ENCODE measurements around the gene EHF. TPM values are rescaled to one million over a fixed set of nuclear protein-coding genes. Genes with fewer than 3 reads are reported as not detected.

The EHF gene
- polyA plus RNA-seq, 1 of the 3 experiments (the other 2 are of a cell fraction), result not detected

DNA sequence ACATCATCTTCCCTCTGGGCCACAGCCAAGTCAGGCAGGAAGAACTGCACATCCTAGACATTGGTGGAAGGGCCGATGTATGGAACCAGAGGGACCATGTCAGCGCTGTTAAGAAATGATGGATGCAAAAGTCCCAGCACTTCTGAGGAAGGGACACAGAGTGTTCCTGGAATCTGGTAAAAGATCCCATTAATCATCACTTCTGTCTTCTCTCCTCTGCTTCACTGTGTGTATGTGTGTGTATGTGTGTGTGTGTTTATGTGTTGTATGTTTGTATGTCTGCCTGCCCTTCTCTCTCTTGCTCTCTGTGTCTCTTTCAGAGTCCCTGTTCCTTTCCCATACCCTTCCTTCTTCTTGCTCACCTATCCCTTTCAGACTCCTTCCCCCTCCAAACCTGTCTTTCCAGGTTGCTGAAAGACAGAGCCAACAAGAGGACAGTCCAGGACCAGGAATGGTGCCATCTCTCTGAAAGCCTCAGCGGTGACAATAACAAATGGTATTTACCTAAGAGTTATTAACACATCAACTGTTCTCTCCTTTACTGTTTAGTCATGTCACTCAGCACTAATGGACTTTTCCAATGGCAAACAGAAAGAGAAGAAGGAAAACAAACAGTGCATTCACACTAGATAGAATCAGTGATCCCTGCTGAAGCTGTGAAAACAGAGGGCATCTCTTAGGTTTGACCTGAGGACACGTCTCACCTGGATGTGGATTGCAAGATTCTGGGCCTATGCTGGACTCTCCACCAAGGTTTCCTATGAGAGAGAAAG lies 47.1 kb downstream of the EHF start:
- H4K20me1 ChIP-seq (ENCODE audit: insufficient read depth), result no peaks in the 10 kb centered on the region
- no peak overlapping the region for H3K27ac ChIP-seq (ENCODE audit: low read depth in 2 of 2, low read length in 1 of 2)
- POLR2A ChIA-PET, result no interaction called here
- H3K9me2 ChIP-seq, result no peaks in the 10 kb centered on the region
- 39% methylated on average over 4 of the region's 4 CpGs for WGBS (ENCODE audit: low lambda C conversion rate)
- H3K4me3 ChIP-seq (ENCODE audit: low read depth in 2 of 2, low read length in 1 of 2), result no peak overlapping the region
- DNase-seq, result no peak
- peaks cover 5% of the 10 kb centered on the region for H3K27me3 ChIP-seq (ENCODE audit: insufficient read depth)
- no peaks in the 10 kb centered on the region for H3K36me3 ChIP-seq (replicated peaks in 1 of 2; ENCODE audit: control insufficient read depth in 1 of 2, insufficient read depth in 2 of 2, low read length in 1 of 2)
- no peaks in the 10 kb centered on the region for H3K79me2 ChIP-seq (ENCODE audit: insufficient read depth)
- CTCF ChIA-PET, result no interaction called here
- no peak overlapping the region for H2AFZ ChIP-seq (ENCODE audit: low read depth)
- H3K4me1 ChIP-seq (ENCODE audit: control insufficient read depth in 1 of 2, insufficient read depth in 2 of 2, low read depth in 1 of 2, low read length in 1 of 2), result no peaks in the 10 kb centered on the region
- TF ChIP-seq, protein P1, sequence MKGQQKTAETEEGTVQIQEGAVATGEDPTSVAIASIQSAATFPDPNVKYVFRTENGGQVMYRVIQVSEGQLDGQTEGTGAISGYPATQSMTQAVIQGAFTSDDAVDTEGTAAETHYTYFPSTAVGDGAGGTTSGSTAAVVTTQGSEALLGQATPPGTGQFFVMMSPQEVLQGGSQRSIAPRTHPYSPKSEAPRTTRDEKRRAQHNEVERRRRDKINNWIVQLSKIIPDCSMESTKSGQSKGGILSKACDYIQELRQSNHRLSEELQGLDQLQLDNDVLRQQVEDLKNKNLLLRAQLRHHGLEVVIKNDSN (IDR thresholded peaks at IDR 0.05; ENCODE audit: borderline replicate concordance, low read depth), result no peak
- TF ChIP-seq EP300 (IDR thresholded peaks at IDR 0.05; ENCODE audit: borderline replicate concordance in 1 of 2, low read depth in 1 of 2, low read length in 1 of 2), result no peak
- no peak for TF ChIP-seq SIN3A (IDR thresholded peaks at IDR 0.05; ENCODE audit: borderline replicate concordance, low read depth, low read length)
- no peak for TF ChIP-seq NFIC (IDR thresholded peaks at IDR 0.05; ENCODE audit: borderline replicate concordance)
- TF ChIP-seq CHD2 (IDR thresholded peaks at IDR 0.05; ENCODE audit: low read length, partially characterized antibody), result no peak
- TF ChIP-seq SMC3 (IDR thresholded peaks at IDR 0.05; ENCODE audit: low read depth, low read length), result no peak
- TF ChIP-seq, protein P2, sequence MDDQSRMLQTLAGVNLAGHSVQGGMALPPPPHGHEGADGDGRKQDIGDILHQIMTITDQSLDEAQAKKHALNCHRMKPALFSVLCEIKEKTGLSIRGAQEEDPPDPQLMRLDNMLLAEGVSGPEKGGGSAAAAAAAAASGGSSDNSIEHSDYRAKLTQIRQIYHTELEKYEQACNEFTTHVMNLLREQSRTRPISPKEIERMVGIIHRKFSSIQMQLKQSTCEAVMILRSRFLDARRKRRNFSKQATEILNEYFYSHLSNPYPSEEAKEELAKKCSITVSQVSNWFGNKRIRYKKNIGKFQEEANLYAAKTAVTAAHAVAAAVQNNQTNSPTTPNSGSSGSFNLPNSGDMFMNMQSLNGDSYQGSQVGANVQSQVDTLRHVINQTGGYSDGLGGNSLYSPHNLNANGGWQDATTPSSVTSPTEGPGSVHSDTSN (IDR thresholded peaks at IDR 0.05), result no peak
- no peak for TF ChIP-seq NRF1 (IDR thresholded peaks at IDR 0.05; ENCODE audit: low read depth, low read length)
- TF ChIP-seq POLR2AphosphoS5 (IDR thresholded peaks at IDR 0.05; ENCODE audit: low read depth, low read length), result no peak
- TF ChIP-seq TAF1 (IDR thresholded peaks at IDR 0.05; ENCODE audit: borderline replicate concordance, low read depth, low read length), result no peak
- TF ChIP-seq, protein P3, sequence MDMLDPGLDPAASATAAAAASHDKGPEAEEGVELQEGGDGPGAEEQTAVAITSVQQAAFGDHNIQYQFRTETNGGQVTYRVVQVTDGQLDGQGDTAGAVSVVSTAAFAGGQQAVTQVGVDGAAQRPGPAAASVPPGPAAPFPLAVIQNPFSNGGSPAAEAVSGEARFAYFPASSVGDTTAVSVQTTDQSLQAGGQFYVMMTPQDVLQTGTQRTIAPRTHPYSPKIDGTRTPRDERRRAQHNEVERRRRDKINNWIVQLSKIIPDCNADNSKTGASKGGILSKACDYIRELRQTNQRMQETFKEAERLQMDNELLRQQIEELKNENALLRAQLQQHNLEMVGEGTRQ (IDR thresholded peaks at IDR 0.05; ENCODE audit: borderline replicate concordance, low read depth, low read length), result no peak
- H3K9ac ChIP-seq, result no peak overlapping the region
- H3K4me2 ChIP-seq, result no peak overlapping the region
- H3K9me3 ChIP-seq, result no peaks in the 10 kb centered on the region
- no peaks in the 10 kb centered on the region for H3F3A ChIP-seq (replicated peaks; ENCODE audit: insufficient read depth)

DNA sequence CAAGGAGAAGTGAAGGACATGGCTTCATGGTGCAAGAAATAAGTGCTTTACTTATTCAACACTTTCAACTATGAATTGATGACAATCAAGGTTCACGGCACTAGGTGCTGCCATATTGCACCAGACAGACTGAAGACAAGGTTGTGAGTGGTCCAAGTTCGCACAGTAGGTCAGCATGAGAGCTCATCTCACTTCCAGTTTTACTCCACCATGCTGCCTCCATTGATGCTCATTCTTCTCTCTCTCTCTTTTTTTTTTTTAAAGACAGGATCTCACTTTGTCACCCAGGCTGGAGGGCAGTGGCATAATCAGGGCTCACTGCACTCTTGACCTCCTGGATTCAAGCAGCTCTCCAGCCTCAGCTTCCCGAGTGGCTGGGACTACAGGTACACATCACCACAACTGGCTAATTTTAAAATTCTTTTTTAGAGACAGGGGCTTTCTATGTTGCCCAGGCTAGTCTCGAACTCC lies 47.7 kb downstream of the EHF start:
- Histone ChIP-seq H3K36me3 (replicated peaks in 1 of 2; ENCODE audit: control insufficient read depth in 1 of 2, insufficient read depth in 2 of 2, low read length in 1 of 2) (no peaks in the 10 kb centered on the region), H3K79me2 (ENCODE audit: insufficient read depth) (no peaks in the 10 kb centered on the region), H2AFZ (ENCODE audit: low read depth) (no peak overlapping the region), H3K27ac (ENCODE audit: low read depth in 2 of 2, low read length in 1 of 2) (no peak overlapping the region), H3K27me3 (ENCODE audit: insufficient read depth) (peaks cover 5% of the 10 kb centered on the region), H3K9ac (no peak overlapping the region), H3K9me3 (no peaks in the 10 kb centered on the region), H3K4me3 (ENCODE audit: low read depth in 2 of 2, low read length in 1 of 2) (no peak overlapping the region), H3K4me2 (no peak overlapping the region), H3F3A (replicated peaks; ENCODE audit: insufficient read depth) (no peaks in the 10 kb centered on the region), H4K20me1 (ENCODE audit: insufficient read depth) (no peaks in the 10 kb centered on the region), H3K9me2 (no peaks in the 10 kb centered on the region), H3K4me1 (ENCODE audit: control insufficient read depth in 1 of 2, insufficient read depth in 2 of 2, low read depth in 1 of 2, low read length in 1 of 2) (no peaks in the 10 kb centered on the region)
- DNase-seq, result no peak
- CTCF ChIA-PET, result no interaction called here
- POLR2A ChIA-PET, result no interaction called here
- WGBS (ENCODE audit: low lambda C conversion rate), result 27% methylated on average over 4 of the region's 4 CpGs
- TF ChIP-seq, protein P4, sequence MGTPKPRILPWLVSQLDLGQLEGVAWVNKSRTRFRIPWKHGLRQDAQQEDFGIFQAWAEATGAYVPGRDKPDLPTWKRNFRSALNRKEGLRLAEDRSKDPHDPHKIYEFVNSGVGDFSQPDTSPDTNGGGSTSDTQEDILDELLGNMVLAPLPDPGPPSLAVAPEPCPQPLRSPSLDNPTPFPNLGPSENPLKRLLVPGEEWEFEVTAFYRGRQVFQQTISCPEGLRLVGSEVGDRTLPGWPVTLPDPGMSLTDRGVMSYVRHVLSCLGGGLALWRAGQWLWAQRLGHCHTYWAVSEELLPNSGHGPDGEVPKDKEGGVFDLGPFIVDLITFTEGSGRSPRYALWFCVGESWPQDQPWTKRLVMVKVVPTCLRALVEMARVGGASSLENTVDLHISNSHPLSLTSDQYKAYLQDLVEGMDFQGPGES (IDR thresholded peaks at IDR 0.05; ENCODE audit: low read depth, low read length), result no peak
- TF ChIP-seq EP300 (IDR thresholded peaks at IDR 0.05; ENCODE audit: borderline replicate concordance in 1 of 2, low read depth in 1 of 2, low read length in 1 of 2) (no peak), FOSL2 (IDR thresholded peaks at IDR 0.05; ENCODE audit: borderline replicate concordance, low read depth) (no peak), NFIC (IDR thresholded peaks at IDR 0.05; ENCODE audit: borderline replicate concordance) (no peak), RAD21 (IDR thresholded peaks at IDR 0.05; ENCODE audit: low read length) (no peak), FOXM1 (IDR thresholded peaks at IDR 0.05; ENCODE audit: low read depth) (no peak), POLR2AphosphoS5 (IDR thresholded peaks at IDR 0.05; ENCODE audit: low read depth, low read length) (no peak), RCOR1 (IDR thresholded peaks at IDR 0.05; ENCODE audit: low read length) (no peak), CHD2 (IDR thresholded peaks at IDR 0.05; ENCODE audit: low read length, partially characterized antibody) (no peak)
- TF ChIP-seq, protein P1 (IDR thresholded peaks at IDR 0.05; ENCODE audit: borderline replicate concordance, low read depth), result no peak
- TF ChIP-seq, protein P3 (IDR thresholded peaks at IDR 0.05; ENCODE audit: borderline replicate concordance, low read depth, low read length), result no peak
- TF ChIP-seq, protein P5, sequence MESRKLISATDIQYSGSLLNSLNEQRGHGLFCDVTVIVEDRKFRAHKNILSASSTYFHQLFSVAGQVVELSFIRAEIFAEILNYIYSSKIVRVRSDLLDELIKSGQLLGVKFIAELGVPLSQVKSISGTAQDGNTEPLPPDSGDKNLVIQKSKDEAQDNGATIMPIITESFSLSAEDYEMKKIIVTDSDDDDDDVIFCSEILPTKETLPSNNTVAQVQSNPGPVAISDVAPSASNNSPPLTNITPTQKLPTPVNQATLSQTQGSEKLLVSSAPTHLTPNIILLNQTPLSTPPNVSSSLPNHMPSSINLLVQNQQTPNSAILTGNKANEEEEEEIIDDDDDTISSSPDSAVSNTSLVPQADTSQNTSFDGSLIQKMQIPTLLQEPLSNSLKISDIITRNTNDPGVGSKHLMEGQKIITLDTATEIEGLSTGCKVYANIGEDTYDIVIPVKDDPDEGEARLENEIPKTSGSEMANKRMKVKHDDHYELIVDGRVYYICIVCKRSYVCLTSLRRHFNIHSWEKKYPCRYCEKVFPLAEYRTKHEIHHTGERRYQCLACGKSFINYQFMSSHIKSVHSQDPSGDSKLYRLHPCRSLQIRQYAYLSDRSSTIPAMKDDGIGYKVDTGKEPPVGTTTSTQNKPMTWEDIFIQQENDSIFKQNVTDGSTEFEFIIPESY (IDR thresholded peaks at IDR 0.05; ENCODE audit: borderline replicate concordance, low read depth), result no peak

Measured in SK-N-SH (cell line).